ENCODE data around the gene DCK. TPM values are rescaled to one million over a fixed set of nuclear protein-coding genes. Genes with fewer than 3 reads are reported as not detected.

Gene DCK
- total and polyA plus RNA-seq, 2 experiments from 2014 or later: 16.9 to 25.1 TPM

GRCh38 chr4:70948665-70949260, 44.7 kb upstream of the DCK start:
- H3F3A ChIP-seq (replicated peaks; ENCODE audit: low read depth): no peaks in the 10 kb centered on the region
- no peaks in the 10 kb centered on the region for H3K36me3 ChIP-seq (ENCODE audit: insufficient read depth)
- ATAC-seq (peak; percentile 38; the same call in 2 of the 3 replicates), DNase-seq (ENCODE audit: low spot score) (no peak)
- Mint-ChIP-seq H3K27ac (no peak overlapping the region), H3K27me3 (ENCODE audit: insufficient read depth, low read depth, poor library complexity) (no peaks in the 10 kb centered on the region), H3K36me3 (ENCODE audit: low read depth) (no peaks in the 10 kb centered on the region; the same call in 2 of the 3 replicates), H3K4me1 (peaks cover 50% of the 10 kb centered on the region), H3K4me3 (no peak overlapping the region), H3K9me3 (no peaks in the 10 kb centered on the region)
- no peak overlapping the region for H3K27ac ChIP-seq (ENCODE audit: low read depth)
- no peak overlapping the region for H2AFZ ChIP-seq
- H3K79me2 ChIP-seq (replicated peaks; ENCODE audit: insufficient read depth): peaks cover 92% of the 10 kb centered on the region
- H3K4me1 ChIP-seq (ENCODE audit: insufficient read depth): peaks cover 35% of the 10 kb centered on the region
- TF ChIP-seq, protein P1, sequence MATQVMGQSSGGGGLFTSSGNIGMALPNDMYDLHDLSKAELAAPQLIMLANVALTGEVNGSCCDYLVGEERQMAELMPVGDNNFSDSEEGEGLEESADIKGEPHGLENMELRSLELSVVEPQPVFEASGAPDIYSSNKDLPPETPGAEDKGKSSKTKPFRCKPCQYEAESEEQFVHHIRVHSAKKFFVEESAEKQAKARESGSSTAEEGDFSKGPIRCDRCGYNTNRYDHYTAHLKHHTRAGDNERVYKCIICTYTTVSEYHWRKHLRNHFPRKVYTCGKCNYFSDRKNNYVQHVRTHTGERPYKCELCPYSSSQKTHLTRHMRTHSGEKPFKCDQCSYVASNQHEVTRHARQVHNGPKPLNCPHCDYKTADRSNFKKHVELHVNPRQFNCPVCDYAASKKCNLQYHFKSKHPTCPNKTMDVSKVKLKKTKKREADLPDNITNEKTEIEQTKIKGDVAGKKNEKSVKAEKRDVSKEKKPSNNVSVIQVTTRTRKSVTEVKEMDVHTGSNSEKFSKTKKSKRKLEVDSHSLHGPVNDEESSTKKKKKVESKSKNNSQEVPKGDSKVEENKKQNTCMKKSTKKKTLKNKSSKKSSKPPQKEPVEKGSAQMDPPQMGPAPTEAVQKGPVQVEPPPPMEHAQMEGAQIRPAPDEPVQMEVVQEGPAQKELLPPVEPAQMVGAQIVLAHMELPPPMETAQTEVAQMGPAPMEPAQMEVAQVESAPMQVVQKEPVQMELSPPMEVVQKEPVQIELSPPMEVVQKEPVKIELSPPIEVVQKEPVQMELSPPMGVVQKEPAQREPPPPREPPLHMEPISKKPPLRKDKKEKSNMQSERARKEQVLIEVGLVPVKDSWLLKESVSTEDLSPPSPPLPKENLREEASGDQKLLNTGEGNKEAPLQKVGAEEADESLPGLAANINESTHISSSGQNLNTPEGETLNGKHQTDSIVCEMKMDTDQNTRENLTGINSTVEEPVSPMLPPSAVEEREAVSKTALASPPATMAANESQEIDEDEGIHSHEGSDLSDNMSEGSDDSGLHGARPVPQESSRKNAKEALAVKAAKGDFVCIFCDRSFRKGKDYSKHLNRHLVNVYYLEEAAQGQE (IDR thresholded peaks at IDR 0.05; ENCODE audit: unreplicated experiment): no peak
- TF ChIP-seq, protein P2, sequence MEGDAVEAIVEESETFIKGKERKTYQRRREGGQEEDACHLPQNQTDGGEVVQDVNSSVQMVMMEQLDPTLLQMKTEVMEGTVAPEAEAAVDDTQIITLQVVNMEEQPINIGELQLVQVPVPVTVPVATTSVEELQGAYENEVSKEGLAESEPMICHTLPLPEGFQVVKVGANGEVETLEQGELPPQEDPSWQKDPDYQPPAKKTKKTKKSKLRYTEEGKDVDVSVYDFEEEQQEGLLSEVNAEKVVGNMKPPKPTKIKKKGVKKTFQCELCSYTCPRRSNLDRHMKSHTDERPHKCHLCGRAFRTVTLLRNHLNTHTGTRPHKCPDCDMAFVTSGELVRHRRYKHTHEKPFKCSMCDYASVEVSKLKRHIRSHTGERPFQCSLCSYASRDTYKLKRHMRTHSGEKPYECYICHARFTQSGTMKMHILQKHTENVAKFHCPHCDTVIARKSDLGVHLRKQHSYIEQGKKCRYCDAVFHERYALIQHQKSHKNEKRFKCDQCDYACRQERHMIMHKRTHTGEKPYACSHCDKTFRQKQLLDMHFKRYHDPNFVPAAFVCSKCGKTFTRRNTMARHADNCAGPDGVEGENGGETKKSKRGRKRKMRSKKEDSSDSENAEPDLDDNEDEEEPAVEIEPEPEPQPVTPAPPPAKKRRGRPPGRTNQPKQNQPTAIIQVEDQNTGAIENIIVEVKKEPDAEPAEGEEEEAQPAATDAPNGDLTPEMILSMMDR (conservative IDR thresholded peaks at IDR 0.05; ENCODE audit: low read depth in 2 of 2): 0 out of 4 replicates have a peak, but pooled peaks of 1 of the 2 experiments have one; percentile 13
- H3K4me2 ChIP-seq: no peak overlapping the region
- no peaks in the 10 kb centered on the region for H3K27me3 ChIP-seq (ENCODE audit: insufficient read depth)
- H4K20me1 ChIP-seq (replicated peaks; ENCODE audit: insufficient read depth): peaks cover 3% of the 10 kb centered on the region; the same call in 1 of the 2 replicates
- H3K9me2 ChIP-seq (ENCODE audit: insufficient read depth): no peaks in the 10 kb centered on the region
- H3K4me3 ChIP-seq: no peak overlapping the region

DNA sequence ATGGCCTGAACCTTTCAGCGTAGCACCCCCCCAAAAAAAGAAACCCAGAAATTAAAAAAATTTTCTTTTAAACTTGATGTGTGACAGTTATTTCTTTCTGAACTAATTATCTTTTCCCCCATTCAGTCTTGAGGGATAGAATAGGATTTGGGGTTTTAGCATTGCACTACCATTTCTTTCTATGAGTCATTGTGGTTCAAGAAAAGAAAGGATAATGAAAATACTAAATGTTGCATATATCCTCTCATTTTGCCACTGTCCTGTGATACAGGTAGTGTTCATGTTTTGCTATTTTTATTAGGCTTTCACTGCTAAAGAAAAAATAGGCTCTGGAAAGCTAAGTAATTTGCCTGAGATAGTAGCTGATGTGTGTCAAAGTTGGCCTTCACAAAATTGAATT, 39.4 kb upstream of the DCK start:
- Histone ChIP-seq H3K4me2 (no peak overlapping the region), H3K27ac (ENCODE audit: low read depth) (no peak overlapping the region; the same call in 1 of the 2 replicates), H4K20me1 (replicated peaks; ENCODE audit: insufficient read depth) (no peaks in the 10 kb centered on the region; the same call in 1 of the 2 replicates), H3K9me2 (ENCODE audit: insufficient read depth) (no peaks in the 10 kb centered on the region), H3K4me3 (no peak overlapping the region), H3K79me2 (replicated peaks; ENCODE audit: insufficient read depth) (peaks cover 78% of the 10 kb centered on the region), H3K4me1 (ENCODE audit: insufficient read depth) (peaks cover 21% of the 10 kb centered on the region), H3K36me3 (ENCODE audit: insufficient read depth) (no peaks in the 10 kb centered on the region), H3K27me3 (ENCODE audit: insufficient read depth) (no peaks in the 10 kb centered on the region), H2AFZ (no peak overlapping the region), H3F3A (replicated peaks; ENCODE audit: low read depth) (no peaks in the 10 kb centered on the region)
- Mint-ChIP-seq H3K27ac (peak overlapping the region; percentile 65; the same call in 1 of the 2 replicates), H3K4me3 (no peak overlapping the region), H3K36me3 (ENCODE audit: low read depth) (no peaks in the 10 kb centered on the region), H3K27me3 (ENCODE audit: insufficient read depth, low read depth, poor library complexity) (no peaks in the 10 kb centered on the region), H3K9me3 (no peaks in the 10 kb centered on the region), H3K4me1 (peaks cover 27% of the 10 kb centered on the region)
- DNase-seq (ENCODE audit: low spot score): no peak
- no peak for ATAC-seq
- TF ChIP-seq, protein P3, sequence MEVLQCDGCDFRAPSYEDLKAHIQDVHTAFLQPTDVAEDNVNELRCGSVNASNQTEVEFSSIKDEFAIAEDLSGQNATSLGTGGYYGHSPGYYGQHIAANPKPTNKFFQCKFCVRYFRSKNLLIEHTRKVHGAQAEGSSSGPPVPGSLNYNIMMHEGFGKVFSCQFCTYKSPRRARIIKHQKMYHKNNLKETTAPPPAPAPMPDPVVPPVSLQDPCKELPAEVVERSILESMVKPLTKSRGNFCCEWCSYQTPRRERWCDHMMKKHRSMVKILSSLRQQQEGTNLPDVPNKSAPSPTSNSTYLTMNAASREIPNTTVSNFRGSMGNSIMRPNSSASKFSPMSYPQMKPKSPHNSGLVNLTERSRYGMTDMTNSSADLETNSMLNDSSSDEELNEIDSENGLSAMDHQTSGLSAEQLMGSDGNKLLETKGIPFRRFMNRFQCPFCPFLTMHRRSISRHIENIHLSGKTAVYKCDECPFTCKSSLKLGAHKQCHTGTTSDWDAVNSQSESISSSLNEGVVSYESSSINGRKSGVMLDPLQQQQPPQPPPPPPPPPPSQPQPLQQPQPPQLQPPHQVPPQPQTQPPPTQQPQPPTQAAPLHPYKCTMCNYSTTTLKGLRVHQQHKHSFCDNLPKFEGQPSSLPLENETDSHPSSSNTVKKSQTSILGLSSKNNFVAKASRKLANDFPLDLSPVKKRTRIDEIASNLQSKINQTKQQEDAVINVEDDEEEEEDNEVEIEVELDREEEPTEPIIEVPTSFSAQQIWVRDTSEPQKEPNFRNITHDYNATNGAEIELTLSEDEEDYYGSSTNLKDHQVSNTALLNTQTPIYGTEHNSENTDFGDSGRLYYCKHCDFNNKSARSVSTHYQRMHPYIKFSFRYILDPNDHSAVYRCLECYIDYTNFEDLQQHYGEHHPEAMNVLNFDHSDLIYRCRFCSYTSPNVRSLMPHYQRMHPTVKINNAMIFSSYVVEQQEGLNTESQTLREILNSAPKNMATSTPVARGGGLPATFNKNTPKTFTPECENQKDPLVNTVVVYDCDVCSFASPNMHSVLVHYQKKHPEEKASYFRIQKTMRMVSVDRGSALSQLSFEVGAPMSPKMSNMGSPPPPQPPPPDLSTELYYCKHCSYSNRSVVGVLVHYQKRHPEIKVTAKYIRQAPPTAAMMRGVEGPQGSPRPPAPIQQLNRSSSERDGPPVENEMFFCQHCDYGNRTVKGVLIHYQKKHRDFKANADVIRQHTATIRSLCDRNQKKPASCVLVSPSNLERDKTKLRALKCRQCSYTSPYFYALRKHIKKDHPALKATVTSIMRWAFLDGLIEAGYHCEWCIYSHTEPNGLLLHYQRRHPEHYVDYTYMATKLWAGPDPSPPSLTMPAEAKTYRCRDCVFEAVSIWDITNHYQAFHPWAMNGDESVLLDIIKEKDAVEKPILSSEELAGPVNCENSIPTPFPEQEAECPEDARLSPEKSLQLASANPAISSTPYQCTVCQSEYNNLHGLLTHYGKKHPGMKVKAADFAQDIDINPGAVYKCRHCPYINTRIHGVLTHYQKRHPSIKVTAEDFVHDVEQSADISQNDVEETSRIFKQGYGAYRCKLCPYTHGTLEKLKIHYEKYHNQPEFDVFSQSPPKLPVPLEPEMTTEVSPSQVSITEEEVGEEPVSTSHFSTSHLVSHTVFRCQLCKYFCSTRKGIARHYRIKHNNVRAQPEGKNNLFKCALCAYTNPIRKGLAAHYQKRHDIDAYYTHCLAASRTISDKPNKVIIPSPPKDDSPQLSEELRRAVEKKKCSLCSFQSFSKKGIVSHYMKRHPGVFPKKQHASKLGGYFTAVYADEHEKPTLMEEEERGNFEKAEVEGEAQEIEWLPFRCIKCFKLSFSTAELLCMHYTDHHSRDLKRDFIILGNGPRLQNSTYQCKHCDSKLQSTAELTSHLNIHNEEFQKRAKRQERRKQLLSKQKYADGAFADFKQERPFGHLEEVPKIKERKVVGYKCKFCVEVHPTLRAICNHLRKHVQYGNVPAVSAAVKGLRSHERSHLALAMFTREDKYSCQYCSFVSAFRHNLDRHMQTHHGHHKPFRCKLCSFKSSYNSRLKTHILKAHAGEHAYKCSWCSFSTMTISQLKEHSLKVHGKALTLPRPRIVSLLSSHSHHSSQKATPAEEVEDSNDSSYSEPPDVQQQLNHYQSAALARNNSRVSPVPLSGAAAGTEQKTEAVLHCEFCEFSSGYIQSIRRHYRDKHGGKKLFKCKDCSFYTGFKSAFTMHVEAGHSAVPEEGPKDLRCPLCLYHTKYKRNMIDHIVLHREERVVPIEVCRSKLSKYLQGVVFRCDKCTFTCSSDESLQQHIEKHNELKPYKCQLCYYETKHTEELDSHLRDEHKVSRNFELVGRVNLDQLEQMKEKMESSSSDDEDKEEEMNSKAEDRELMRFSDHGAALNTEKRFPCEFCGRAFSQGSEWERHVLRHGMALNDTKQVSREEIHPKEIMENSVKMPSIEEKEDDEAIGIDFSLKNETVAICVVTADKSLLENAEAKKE (CRISPR knock-in tag; IDR thresholded peaks at IDR 0.05): no peak
- TF ChIP-seq CREB1 (CRISPR knock-in tag; IDR thresholded peaks at IDR 0.05; ENCODE audit: low read depth): no peak
- TF ChIP-seq, protein P4, sequence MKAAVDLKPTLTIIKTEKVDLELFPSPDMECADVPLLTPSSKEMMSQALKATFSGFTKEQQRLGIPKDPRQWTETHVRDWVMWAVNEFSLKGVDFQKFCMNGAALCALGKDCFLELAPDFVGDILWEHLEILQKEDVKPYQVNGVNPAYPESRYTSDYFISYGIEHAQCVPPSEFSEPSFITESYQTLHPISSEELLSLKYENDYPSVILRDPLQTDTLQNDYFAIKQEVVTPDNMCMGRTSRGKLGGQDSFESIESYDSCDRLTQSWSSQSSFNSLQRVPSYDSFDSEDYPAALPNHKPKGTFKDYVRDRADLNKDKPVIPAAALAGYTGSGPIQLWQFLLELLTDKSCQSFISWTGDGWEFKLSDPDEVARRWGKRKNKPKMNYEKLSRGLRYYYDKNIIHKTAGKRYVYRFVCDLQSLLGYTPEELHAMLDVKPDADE (IDR thresholded peaks at IDR 0.05): no peak
